Neuronal stem cell (in vitro differentiated cells): ENCODE results near the gene KLK11.
A peak's percentile ranks its signal among the peaks of the same experiment; 100 is the strongest.

Experiments used
- DNase-seq: peaks from one replicate; pipeline ENCODE4 v3.0.0-alpha.2; 2013; ENCODE audit warnings: low spot score
- H2AFZ ChIP-seq: one replicate; pipeline ENCODE4 v1.6.1; 2013; ENCODE audit warnings: mild to moderate bottlenecking, low read length, inconsistent platforms
- H2AK5ac ChIP-seq: 2 replicates; pipeline ENCODE4 v1.6.1; 2013; ENCODE audit warnings: low read depth, mild to moderate bottlenecking, inconsistent platforms, low read length, moderate library complexity, mixed read lengths
- H2BK120ac ChIP-seq: 2 replicates; pipeline ENCODE4 v1.6.1; 2013; ENCODE audit warnings: low read depth, mild to moderate bottlenecking, inconsistent platforms, low read length, moderate library complexity, mixed read lengths
- H2BK12ac ChIP-seq: one replicate; pipeline ENCODE4 v1.6.1; 2013; ENCODE audit warnings: low read length, inconsistent platforms
- H2BK15ac ChIP-seq: 2 replicates; pipeline ENCODE4 v1.6.1; 2013; ENCODE audit warnings: mild to moderate bottlenecking, low read length, inconsistent platforms, mixed read lengths
- H2BK5ac ChIP-seq: one replicate; pipeline ENCODE4 v1.6.1; 2013; ENCODE audit warnings: inconsistent platforms, mild to moderate bottlenecking, low read length, moderate library complexity
- H3K14ac ChIP-seq: one replicate; pipeline ENCODE4 v1.6.1; 2013; ENCODE audit warnings: low read length, inconsistent platforms
- H3K18ac ChIP-seq: 2 replicates; pipeline ENCODE4 v1.6.1; 2013; ENCODE audit warnings: low read length, inconsistent platforms
- H3K23ac ChIP-seq: 2 replicates; pipeline ENCODE4 v1.6.1; 2013; ENCODE audit warnings: low read depth, mild to moderate bottlenecking, mixed read lengths, low read length, inconsistent platforms; ENCODE audit not compliant: poor library complexity
- H3K27ac ChIP-seq: replicated peaks from 3 replicates; pipeline ENCODE4 v1.5.1; 2013; ENCODE audit warnings: low read length, inconsistent platforms
- H3K27me3 ChIP-seq, 3 experiments: 2 replicates each; pipeline ENCODE4 v1.6.1; 2013; ENCODE audit warnings: low read length in 3 of 3, mild to moderate bottlenecking in 2 of 3, inconsistent platforms in 1 of 3, low read depth in 1 of 3, mixed read lengths in 1 of 3, moderate library complexity in 1 of 3; ENCODE audit not compliant: control insufficient read depth in 3 of 3, insufficient read depth in 3 of 3
- H3K36me3 ChIP-seq, 2 donors: replicated peaks in 1 of 2; 2 replicates each; pipeline ENCODE4 v1.6.1; 2013; ENCODE audit warnings: low read length in 2 of 2; ENCODE audit not compliant: control insufficient read depth in 2 of 2, insufficient read depth in 2 of 2
- H3K4ac ChIP-seq: 2 replicates; pipeline ENCODE4 v1.6.1; 2013; ENCODE audit warnings: inconsistent platforms, mild to moderate bottlenecking, low read length, moderate library complexity
- H3K4me1 ChIP-seq, 2 donors: 1 replicate in 1 of 2; 2 replicates in 1 of 2; pipeline ENCODE4 v1.6.1; 2013; ENCODE audit warnings: low read length in 2 of 2, low read depth in 1 of 2; ENCODE audit not compliant: control insufficient read depth in 2 of 2, insufficient read depth in 1 of 2
- H3K4me2 ChIP-seq: one replicate; pipeline ENCODE4 v1.6.1; 2013; ENCODE audit warnings: mild to moderate bottlenecking, low read length, inconsistent platforms; ENCODE audit not compliant: insufficient read depth, poor library complexity, severe bottlenecking
- H3K4me3 ChIP-seq, 2 donors: 2 replicates each; pipeline ENCODE4 v1.5.1; 2013; ENCODE audit warnings: low read length in 2 of 2, mild to moderate bottlenecking in 2 of 2, inconsistent platforms in 1 of 2, moderate library complexity in 1 of 2
- H3K79me1 ChIP-seq: one replicate; pipeline ENCODE4 v1.6.1; 2013; ENCODE audit warnings: low read depth, mild to moderate bottlenecking, inconsistent platforms, low read length, moderate library complexity
- H3K9ac ChIP-seq: one replicate; pipeline ENCODE4 v1.6.1; 2013; ENCODE audit warnings: mild to moderate bottlenecking, low read depth, low read length, inconsistent platforms; ENCODE audit not compliant: poor library complexity
- H3K9me3 ChIP-seq, 2 donors: replicated peaks in 1 of 2; 2 replicates each; pipeline versions ENCODE3 to v1.6.1; 2013; ENCODE audit warnings: low read length in 2 of 2, mild to moderate bottlenecking in 2 of 2, inconsistent platforms in 1 of 2, low read depth in 1 of 2, mixed read lengths in 1 of 2, moderate library complexity in 1 of 2; ENCODE audit not compliant: control insufficient read depth in 2 of 2, insufficient read depth in 1 of 2
- H4K8ac ChIP-seq: one replicate; pipeline ENCODE4 v1.6.1; 2013; ENCODE audit warnings: low read depth, mild to moderate bottlenecking, inconsistent platforms, low read length, moderate library complexity
- H4K91ac ChIP-seq: one replicate; pipeline ENCODE4 v1.6.1; 2013; ENCODE audit warnings: low read length, low read depth, mild to moderate bottlenecking, inconsistent platforms; ENCODE audit not compliant: poor library complexity
- WGBS, 2 donors: extraction: QIAGEN DNeasy Blood & Tissue Kit; methylation state at CpG; one replicate each; pipeline ENCODE4 v1.1.7; 2013; ENCODE audit warnings: missing lambda C conversion rate in 2 of 2, mixed read lengths in 1 of 2; ENCODE audit not compliant: insufficient read length in 2 of 2, insufficient replicate concordance in 1 of 2; ENCODE audit errors: extremely low coverage in 2 of 2; 5-methylcytosine and 5-hydroxymethylcytosine counted together

Gene KLK11

DNA sequence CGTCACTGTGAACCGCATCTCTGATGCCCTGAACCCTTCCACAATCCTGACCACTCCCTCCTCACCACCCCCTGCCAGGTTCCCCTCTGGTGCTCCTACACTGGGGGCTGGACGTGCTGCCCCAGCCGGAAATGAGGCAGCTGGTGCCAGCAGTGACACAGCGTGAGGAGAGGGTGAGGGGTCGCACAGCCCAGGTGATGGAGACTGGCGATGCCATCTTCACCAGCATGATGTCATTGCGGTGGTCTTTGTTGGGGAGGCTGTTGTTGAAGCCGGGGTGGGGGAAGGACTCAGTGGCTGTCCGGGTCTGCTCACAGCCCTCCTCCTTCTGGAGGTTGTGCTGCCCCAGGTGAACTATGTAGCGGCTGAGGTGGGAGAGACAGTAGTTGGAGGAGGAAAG lies 2.5 kb downstream of the KLK11 start:
- Histone ChIP-seq H2BK120ac (no peak overlapping the region), H3K79me1 (peaks cover 4% of the 10 kb centered on the region), H3K27ac (no peak overlapping the region), H2AK5ac (peak overlapping the region; percentile 41), H3K4me2 (no peak overlapping the region), H2BK12ac (no peak overlapping the region), H2BK5ac (no peak overlapping the region), H3K14ac (no peak overlapping the region), H2AFZ (no peak overlapping the region), H3K18ac (peak overlapping the region; percentile 15), H3K9me3 (peaks cover 0 to 2% of the 10 kb centered on the region in 2 donors), H3K36me3 (no peaks in the 10 kb centered on the region), H3K9ac (no peak overlapping the region), H3K4ac (no peak overlapping the region), H3K23ac (peak overlapping the region; percentile 11), H3K4me3 (no peak overlapping the region), H3K4me1 (peaks cover 0 to 18% of the 10 kb centered on the region in 2 donors), H2BK15ac (no peak overlapping the region), H4K91ac (no peak overlapping the region), H3K27me3 (peaks cover 6 to 72% (median 16%) of the 10 kb centered on the region in 3 experiments), H4K8ac (no peak overlapping the region)
- WGBS, 2 donors: no CpG with 5 or more reads among the region's 11 CpGs
- DNase-seq: no peak

DNA sequence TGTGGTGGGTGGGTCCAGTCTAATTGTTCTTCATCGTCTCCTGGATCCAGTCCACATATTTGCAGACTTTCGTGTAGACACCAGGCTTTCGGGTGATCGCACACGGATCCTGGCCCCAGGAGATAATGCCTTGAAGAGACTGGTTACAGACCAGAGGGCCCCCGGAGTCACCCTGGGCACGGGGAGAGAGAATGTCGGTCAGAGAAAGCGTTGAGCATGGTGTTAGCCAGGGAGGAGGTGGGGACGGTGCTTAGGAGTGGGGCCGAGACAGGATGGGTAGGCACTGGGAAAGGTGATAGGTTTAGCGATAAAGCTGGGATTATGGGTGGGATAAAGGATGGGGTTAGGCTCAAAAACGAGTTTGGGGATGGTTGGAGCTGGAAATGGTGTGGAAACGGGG lies 3.9 kb downstream of the KLK11 start:
- Histone ChIP-seq H4K91ac (no peak overlapping the region), H3K23ac (no peak overlapping the region), H3K79me1 (peaks cover 4% of the 10 kb centered on the region), H2BK120ac (peak overlapping the region; percentile 41), H3K4me2 (no peak overlapping the region), H3K4me1 (peaks cover 0 to 18% of the 10 kb centered on the region in 2 donors), H3K9me3 (peaks cover 0 to 2% of the 10 kb centered on the region in 2 donors), H3K14ac (peak overlapping the region; percentile 40), H3K36me3 (no peaks in the 10 kb centered on the region), H2BK15ac (no peak overlapping the region), H2BK5ac (no peak overlapping the region), H4K8ac (no peak overlapping the region), H2AK5ac (no peak overlapping the region), H2AFZ (no peak overlapping the region), H3K27ac (no peak overlapping the region), H3K18ac (peak overlapping the region; percentile 33), H3K9ac (no peak overlapping the region), H2BK12ac (no peak overlapping the region), H3K27me3 (peaks cover 9 to 81% (median 28%) of the 10 kb centered on the region in 3 experiments), H3K4me3 (no peak overlapping the region), H3K4ac (no peak overlapping the region)
- WGBS, 2 donors: 100% methylated on average over 2 of the region's 14 CpGs; no CpG with 5 or more reads in 1 of the 2 donors
- no peak for DNase-seq

DNA sequence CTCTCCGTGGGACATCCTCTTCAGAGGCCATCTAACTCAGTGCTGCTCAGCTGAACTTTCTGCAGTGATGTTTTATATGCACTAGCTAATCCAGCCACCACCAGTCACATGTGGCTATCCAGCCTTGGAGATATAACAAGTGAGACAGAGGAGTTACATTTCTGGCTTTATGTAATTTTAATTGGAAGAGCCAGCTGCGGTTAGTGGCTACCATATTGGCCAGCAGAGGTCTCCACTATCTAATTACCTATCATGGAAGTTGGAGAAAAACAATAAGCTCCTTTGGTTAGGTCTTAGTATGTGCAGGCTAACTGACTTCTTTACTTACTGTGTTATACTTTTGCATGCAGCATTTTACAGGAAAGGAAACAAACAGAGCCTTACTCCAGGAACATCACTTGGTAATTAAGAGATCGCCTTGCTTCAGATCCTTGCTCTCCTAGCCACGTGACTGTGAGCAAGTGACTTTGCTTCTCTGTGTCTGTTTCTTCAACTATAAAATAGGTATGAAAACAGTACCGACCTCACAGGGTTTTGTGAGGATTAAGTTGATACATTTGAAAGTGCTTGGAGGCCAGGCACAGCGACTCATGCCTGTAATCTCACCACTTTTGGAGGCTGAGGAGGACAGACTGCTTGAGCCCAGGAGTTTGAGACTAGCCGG lies 5.3 kb downstream of the KLK11 start:
- no peak overlapping the region for H3K4me2 ChIP-seq
- no peak overlapping the region for H3K4ac ChIP-seq
- H3K4me1 ChIP-seq: peaks cover 0 to 16% of the 10 kb centered on the region in 2 donors
- H3K36me3 ChIP-seq: no peaks in the 10 kb centered on the region
- DNase-seq: peak; percentile 38
- H2AK5ac ChIP-seq: no peak overlapping the region
- no peak overlapping the region for H2BK15ac ChIP-seq
- peaks cover 4% of the 10 kb centered on the region for H3K79me1 ChIP-seq
- no peak overlapping the region for H3K18ac ChIP-seq
- WGBS, 2 donors: no CpG with 5 or more reads among the region's 7 CpGs
- H3K9ac ChIP-seq: no peak overlapping the region
- H4K8ac ChIP-seq: no peak overlapping the region
- H2BK5ac ChIP-seq: no peak overlapping the region
- H3K27me3 ChIP-seq: peaks cover 11 to 79% (median 40%) of the 10 kb centered on the region in 3 experiments
- H3K27ac ChIP-seq: no peak overlapping the region
- no peak overlapping the region for H4K91ac ChIP-seq
- no peak overlapping the region for H2BK12ac ChIP-seq
- H3K23ac ChIP-seq: no peak overlapping the region
- H2BK120ac ChIP-seq: no peak overlapping the region
- no peak overlapping the region for H3K14ac ChIP-seq
- H3K9me3 ChIP-seq: peaks cover 0 to 2% of the 10 kb centered on the region in 2 donors
- no peak overlapping the region for H2AFZ ChIP-seq
- no peak overlapping the region for H3K4me3 ChIP-seq

DNA sequence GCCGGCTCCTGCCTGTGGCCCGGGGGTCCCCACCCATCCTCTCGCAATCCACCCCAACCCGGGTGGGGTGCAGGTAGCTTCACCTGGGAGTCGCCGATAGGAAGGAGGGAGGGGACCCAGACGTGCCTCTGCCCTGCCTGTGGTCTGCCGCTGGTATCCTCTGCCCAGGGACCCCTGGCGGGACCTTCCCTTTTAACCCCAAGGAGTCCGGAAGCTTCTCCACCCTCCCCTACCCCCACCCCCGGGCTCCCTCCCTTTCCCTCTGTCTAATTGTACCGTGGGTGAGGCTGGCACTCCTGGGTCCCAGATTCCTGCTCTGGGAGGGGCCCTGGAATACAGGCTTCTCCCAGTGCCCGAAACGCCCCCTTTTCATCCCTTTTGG lies 6.9 kb downstream of the KLK11 start, which contains the start of gene KLK10:
TSS of gene KLK10 (minus strand) at position 166 of the 382 bp plus-strand sequence. CDS start 579 bp downstream, outside the sequence.
- H3K79me1 ChIP-seq: peaks cover 3% of the 10 kb centered on the region
- H3K36me3 ChIP-seq: no peaks in the 10 kb centered on the region
- H2BK12ac ChIP-seq: peak within 1 kb of the TSS; percentile 73
- no peak within 1 kb of the TSS for H4K8ac ChIP-seq
- peak within 1 kb of the TSS; percentile 78 for H3K18ac ChIP-seq
- WGBS, 2 donors: no CpG with 5 or more reads among the region's 14 CpGs
- H2AFZ ChIP-seq: peak within 1 kb of the TSS; percentile 29
- H3K9ac ChIP-seq: peak within 1 kb of the TSS; percentile 72
- H2BK120ac ChIP-seq: no peak within 1 kb of the TSS
- peaks cover 0 to 8% of the 10 kb centered on the region in 2 donors for H3K4me1 ChIP-seq
- peak within 1 kb of the TSS in 1 of 2 donors; percentile 70 for H3K4me3 ChIP-seq
- H3K27me3 ChIP-seq: peaks cover 11 to 80% (median 43%) of the 10 kb centered on the region in 3 experiments
- DNase-seq: no peak
- H3K27ac ChIP-seq: no peak within 1 kb of the TSS
- H3K4ac ChIP-seq: no peak within 1 kb of the TSS
- H2AK5ac ChIP-seq: peak within 1 kb of the TSS; percentile 70
- H2BK15ac ChIP-seq: peak within 1 kb of the TSS; percentile 35
- H2BK5ac ChIP-seq: no peak within 1 kb of the TSS
- no peak within 1 kb of the TSS for H4K91ac ChIP-seq
- peak within 1 kb of the TSS; percentile 31 for H3K14ac ChIP-seq
- H3K9me3 ChIP-seq: peaks cover 0 to 2% of the 10 kb centered on the region in 2 donors
- H3K4me2 ChIP-seq: peak within 1 kb of the TSS; percentile 75
- peak within 1 kb of the TSS; percentile 91 for H3K23ac ChIP-seq
